HG02759 (cell line): ENCODE data around the gene ZNF768.

Experiments
- ATAC-seq: cut with Tn5 transposase; IDR thresholded peaks from one replicate; pipeline ENCODE4 v1.9.1; 2021; ENCODE audit warnings: mild to moderate bottlenecking, moderate library complexity; ENCODE audit not compliant: unreplicated experiment

The ZNF768 gene

DNA sequence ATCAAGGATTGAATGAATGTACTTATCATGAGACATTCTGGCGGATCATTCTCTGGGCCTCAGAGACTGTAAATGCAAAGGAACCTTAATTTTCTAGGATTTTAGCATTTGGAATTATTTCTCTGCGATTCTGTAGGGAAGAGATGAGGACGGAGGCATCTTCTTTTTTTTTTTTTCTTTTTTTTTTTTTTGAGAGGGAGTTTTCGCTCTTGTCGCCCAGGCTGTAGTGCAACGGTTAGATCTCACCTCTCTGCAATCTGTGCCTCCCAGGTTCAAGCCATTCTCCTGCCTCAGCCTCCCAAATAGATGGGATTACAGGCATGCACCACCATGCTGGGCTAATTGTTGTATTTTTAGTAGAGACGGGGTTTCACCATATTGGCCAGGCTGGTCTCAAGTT is 51.7 kb downstream of the ZNF768 start:
- ATAC-seq, result no peak

DNA sequence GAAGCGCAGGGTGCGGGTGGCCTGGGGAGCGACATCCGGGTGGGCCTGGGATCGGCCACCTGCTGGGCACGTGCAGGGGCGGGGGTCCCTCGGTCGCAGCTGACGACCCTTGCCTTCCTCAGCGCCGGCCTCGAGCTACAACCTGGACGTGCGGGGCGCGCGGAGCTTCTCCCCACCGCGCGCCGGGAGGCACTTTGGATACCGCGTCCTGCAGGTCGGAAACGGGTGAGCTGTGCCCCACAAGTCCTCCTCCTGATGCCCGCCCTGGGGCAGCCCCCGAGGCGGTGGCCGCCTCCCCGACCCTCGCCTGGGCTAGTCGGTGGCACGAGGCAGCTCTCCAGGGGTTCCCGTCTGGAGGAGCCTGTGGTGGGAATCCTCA is 52.3 kb downstream of the ZNF768 start:
- ATAC-seq, result no peak
